ENCODE measurements around the gene MAP3K9. TPM values are rescaled to one million over a fixed set of nuclear protein-coding genes. Genes with fewer than 3 reads are reported as not detected.

MAP3K9 gene
- total and polyA plus RNA-seq, 2 of the 8 experiments (the other 6 are each of a cell fraction or from before 2014, with no cell fraction given), result 9.8 to 24.7 TPM

DNA sequence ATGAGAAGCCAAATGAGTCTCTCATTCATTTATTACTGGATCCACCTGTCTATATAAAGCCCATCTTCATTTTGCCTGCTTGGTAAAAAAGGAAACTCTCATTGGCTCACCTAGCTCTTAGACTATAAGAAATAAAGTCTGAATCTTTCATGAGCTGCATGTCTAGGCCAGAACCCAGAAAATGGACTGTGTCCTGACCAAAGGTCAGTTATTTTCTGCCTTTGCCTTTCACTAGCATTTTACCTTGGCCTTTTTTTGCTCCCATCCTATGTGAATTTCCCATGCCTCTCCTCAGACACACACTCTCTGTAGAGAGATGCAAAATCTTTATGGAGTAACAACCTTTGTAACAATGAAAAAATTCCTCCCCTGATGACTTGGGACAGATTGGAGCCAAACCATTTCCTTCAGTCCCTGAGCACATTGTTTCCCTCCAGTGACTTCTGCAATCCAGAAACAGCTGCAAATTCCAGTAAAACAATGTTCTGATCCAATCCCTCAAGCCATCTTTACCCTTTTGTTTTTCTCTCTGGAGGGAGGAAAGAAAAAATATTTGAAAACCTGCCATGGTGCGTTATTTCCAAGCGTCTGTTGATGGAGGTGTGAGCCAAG is 33.6 kb upstream of the MAP3K9 start (continued):
- TF ChIP-seq CTCF (IDR thresholded peaks at IDR 0.05; ENCODE audit: control extremely low read depth in 1 of 3, insufficient read depth in 1 of 3, low read depth in 1 of 3, low read length in 3 of 3), result no peak
- no peak for TF ChIP-seq NANOG (IDR thresholded peaks at IDR 0.05; ENCODE audit: insufficient read depth, low read depth, low read length, poor library complexity, severe bottlenecking)
- TF ChIP-seq POLR2A (IDR thresholded peaks at IDR 0.05; ENCODE audit: control extremely low read depth in 1 of 2, low read depth in 2 of 2, low read length in 2 of 2), result no peak
- no peak for TF ChIP-seq SIRT6 (IDR thresholded peaks at IDR 0.05; ENCODE audit: low read length)
- TF ChIP-seq NRF1 (IDR thresholded peaks at IDR 0.05; ENCODE audit: low read depth, low read length), result no peak
- no peak for TF ChIP-seq KDM4A (IDR thresholded peaks at IDR 0.05; ENCODE audit: low read depth, low read length, severe bottlenecking)
- no peak for TF ChIP-seq SP1 (IDR thresholded peaks at IDR 0.05; ENCODE audit: low read depth, low read length)
- no peak for TF ChIP-seq SUZ12 (IDR thresholded peaks at IDR 0.05; ENCODE audit: low read length)
- no peak for TF ChIP-seq USF2 (IDR thresholded peaks at IDR 0.05; ENCODE audit: low read length)
- no peak for TF ChIP-seq CREB1 (IDR thresholded peaks at IDR 0.05)

Measured in H1 (cell line).